Measurements from ENCODE around the gene LIFR. TPM values are rescaled to one million over a fixed set of nuclear protein-coding genes. Genes with fewer than 3 reads are reported as not detected.
A peak's percentile ranks its signal among the peaks of the same experiment; 100 is the strongest.

Gene LIFR
- total and polyA plus RNA-seq, 7 donors: 10.1 to 74.5 (median 28.9) TPM

GRCh38 chr5:38469707-38470267, 86.7 kb downstream of the LIFR start:
- Histone ChIP-seq H3K27ac (peak overlapping the region; percentile 98), H3K4me3 (no peak overlapping the region), H3K27me3 (ENCODE audit: insufficient read depth in 3 of 3, low read length in 2 of 3) (no peaks in the 10 kb centered on the region), H3K36me3 (ENCODE audit: insufficient read depth in 1 of 2, low read depth in 1 of 2) (no peaks in the 10 kb centered on the region), H3K4me1 (peaks cover 52% of the 10 kb centered on the region), H3K9me3 (no peaks in the 10 kb centered on the region)
- 85 to 90% (median 85%) methylated on average over 11 of the region's 11 CpGs for WGBS, 3 donors
- DNase-seq (no peak), ATAC-seq (no peak)
- TF ChIP-seq CTCF (IDR thresholded peaks at IDR 0.05): no peak
- intact Hi-C loops (cut with DNase I): loop anchor here (2.0 to 5.0 kb wide), 3 partner anchors 32 to 83 kb away; no protein-coding TSS in a partner anchor

- H3K27ac ChIP-seq: peak overlapping the region; percentile 98
- DNase-seq: peak; percentile 86 to 91
- peak in 3 of 4 donors; percentile 9 to 31 (median 20) for ATAC-seq
- no peaks in the 10 kb centered on the region for H3K36me3 ChIP-seq (ENCODE audit: insufficient read depth in 1 of 2, low read depth in 1 of 2)
- H3K9me3 ChIP-seq: no peaks in the 10 kb centered on the region
- TF ChIP-seq CTCF (IDR thresholded peaks at IDR 0.05): no peak
- intact Hi-C loops (cut with DNase I): loop anchor here (2.0 to 5.0 kb wide), 2 partner anchors 68 to 83 kb away; no protein-coding TSS in a partner anchor
- WGBS, 3 donors: 34 to 47% (median 42%) methylated on average over 18 of the region's 18 CpGs
- no peaks in the 10 kb centered on the region for H3K27me3 ChIP-seq (ENCODE audit: insufficient read depth in 3 of 3, low read length in 2 of 3)
- peak overlapping the region; percentile 65 for H3K4me3 ChIP-seq
- peaks cover 59% of the 10 kb centered on the region for H3K4me1 ChIP-seq
These were observed 87.3 kb downstream of the LIFR start for GRCh38 chr5:38468978-38469706.

- no peaks in the 10 kb centered on the region for H3K36me3 ChIP-seq (ENCODE audit: insufficient read depth in 1 of 2, low read depth in 1 of 2)
- DNase-seq: peak; percentile 78 to 81
- H3K9me3 ChIP-seq: no peaks in the 10 kb centered on the region
- peak; percentile 54 to 66 (median 59) for ATAC-seq
- intact Hi-C loops (cut with DNase I): loop anchor here (2.0 to 5.0 kb wide), 2 partner anchors 69 to 84 kb away; no protein-coding TSS in a partner anchor
- TF ChIP-seq CTCF (IDR thresholded peaks at IDR 0.05): no peak
- H3K4me3 ChIP-seq: peak overlapping the region; percentile 65
- peaks cover 65% of the 10 kb centered on the region for H3K4me1 ChIP-seq
- H3K27ac ChIP-seq: peak overlapping the region; percentile 98
- H3K27me3 ChIP-seq (ENCODE audit: insufficient read depth in 3 of 3, low read length in 2 of 3): no peaks in the 10 kb centered on the region
- 30 to 48% (median 31%) methylated on average over 12 of the region's 12 CpGs for WGBS, 3 donors
These were observed 88.2 kb downstream of the LIFR start for GRCh38 chr5:38468202-38468673.

GRCh38 chr5:38467353-38468040, 88.9 kb downstream of the LIFR start:
- intact Hi-C loops (cut with DNase I): loop anchor here (2.0 to 5.0 kb wide), 2 partner anchors 69 to 85 kb away; no protein-coding TSS in a partner anchor
- Histone ChIP-seq H3K4me1 (peaks cover 68% of the 10 kb centered on the region), H3K27me3 (ENCODE audit: insufficient read depth in 3 of 3, low read length in 2 of 3) (no peaks in the 10 kb centered on the region), H3K27ac (peak overlapping the region; percentile 98), H3K4me3 (peak overlapping the region; percentile 65), H3K36me3 (ENCODE audit: insufficient read depth in 1 of 2, low read depth in 1 of 2) (no peaks in the 10 kb centered on the region), H3K9me3 (no peaks in the 10 kb centered on the region)
- DNase-seq (peak; percentile 66 to 77), ATAC-seq (peak in 3 of 4 donors; percentile 3 to 10 (median 6))
- no peak for TF ChIP-seq CTCF (IDR thresholded peaks at IDR 0.05)
- WGBS, 3 donors: 16 to 22% (median 19%) methylated on average over 22 of the region's 22 CpGs

All from psoas muscle (tissue), 8 donors.